ENCODE results near the gene CBLN1. TPM values are rescaled to one million over a fixed set of nuclear protein-coding genes. Genes with fewer than 3 reads are reported as not detected.
"Not testable (repeated sequence)": the region's sequence is repeated elsewhere in the genome, so short reads cannot be mapped to it uniquely, and the experiment has no call there.

The CBLN1 gene
- total RNA-seq, 2 donors from 2014 or later, result not detected

DNA sequence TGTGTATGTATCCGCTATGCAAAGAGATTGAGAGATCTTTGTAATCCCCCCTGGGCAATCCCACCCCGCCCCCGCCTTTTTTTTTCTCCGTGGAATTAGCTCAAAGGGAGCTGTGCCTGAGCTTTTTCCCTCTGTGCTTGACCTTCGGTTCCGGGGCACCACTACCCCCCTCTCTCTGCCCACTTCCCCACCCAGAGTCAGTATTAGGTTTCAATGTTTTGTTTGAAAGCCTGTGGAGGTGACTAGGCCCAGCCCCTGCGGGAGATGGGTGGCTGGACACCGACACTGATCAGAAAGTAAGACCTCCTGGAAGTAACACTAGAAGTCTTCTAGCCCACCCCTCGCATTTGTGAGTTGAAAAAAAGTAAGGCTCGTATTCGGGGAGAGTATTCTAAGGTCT lies 7.0 kb downstream of the CBLN1 start:
- Mint-ChIP-seq H3K27ac (no peak overlapping the region), H3K4me3 (no peak overlapping the region), H3K27me3 (ENCODE audit: low read depth) (peaks cover 64% of the 10 kb centered on the region), H3K4me1 (ENCODE audit: low read depth) (peaks cover 9% of the 10 kb centered on the region), H3K36me3 (ENCODE audit: insufficient read depth in 2 of 2) (no peaks in the 10 kb centered on the region), H3K9me3 (no peaks in the 10 kb centered on the region)
- no peak for DNase-seq
- no peak for ATAC-seq (replicated peaks in 1 of 2)

DNA sequence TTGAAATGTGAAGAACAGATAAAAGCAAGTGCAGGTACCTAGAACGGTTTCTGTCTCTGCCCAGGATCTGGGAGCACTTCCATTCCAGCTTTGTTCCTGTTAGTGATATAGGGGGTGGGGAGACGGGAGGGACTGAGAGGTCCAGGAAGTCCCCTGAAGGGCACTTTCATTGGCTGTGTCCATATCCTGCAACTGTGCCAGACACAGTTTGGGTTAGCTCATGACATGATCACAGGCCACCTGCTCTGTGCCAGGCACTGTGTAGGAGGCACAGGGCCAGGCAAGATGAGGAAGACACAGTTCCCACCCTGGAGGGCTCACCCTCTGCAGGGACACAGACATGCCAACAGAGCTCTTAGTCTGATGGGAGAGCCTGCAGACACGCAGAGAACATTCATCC lies 7.9 kb downstream of the CBLN1 start:
- DNase-seq (no peak), ATAC-seq (replicated peaks in 1 of 2) (no peak)
- Mint-ChIP-seq H3K9me3 (no peaks in the 10 kb centered on the region), H3K27me3 (ENCODE audit: low read depth) (peaks cover 56% of the 10 kb centered on the region), H3K27ac (no peak overlapping the region), H3K36me3 (ENCODE audit: insufficient read depth in 2 of 2) (no peaks in the 10 kb centered on the region), H3K4me1 (ENCODE audit: low read depth) (peaks cover 7% of the 10 kb centered on the region), H3K4me3 (no peak overlapping the region)

DNA sequence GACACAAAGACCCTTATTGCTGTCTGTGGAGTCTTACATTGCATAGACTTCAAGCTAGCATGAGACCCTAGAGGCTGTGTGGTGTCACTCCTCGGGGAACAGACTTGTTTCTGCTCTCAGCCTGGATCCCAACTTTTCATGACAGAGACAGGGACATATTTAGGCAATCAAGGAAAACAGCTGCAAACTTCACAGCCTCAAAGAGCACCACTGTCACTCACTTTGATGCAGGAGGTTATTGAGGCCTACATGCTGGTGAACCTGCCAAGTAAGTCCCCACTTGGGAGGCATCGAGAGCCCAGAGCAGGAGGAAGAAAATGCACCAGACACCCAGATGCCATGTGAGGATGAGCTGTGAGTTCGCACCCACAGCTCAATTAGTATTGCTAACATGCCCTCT lies 10.3 kb downstream of the CBLN1 start:
- no peaks in the 10 kb centered on the region for H3K9me3 Mint-ChIP-seq
- H3K27ac Mint-ChIP-seq, result no peak overlapping the region
- H3K4me1 Mint-ChIP-seq (ENCODE audit: low read depth), result no peaks in the 10 kb centered on the region
- H3K4me3 Mint-ChIP-seq, result no peak overlapping the region
- no peak for ATAC-seq (replicated peaks in 1 of 2)
- no peaks in the 10 kb centered on the region for H3K36me3 Mint-ChIP-seq (ENCODE audit: insufficient read depth in 2 of 2)
- H3K27me3 Mint-ChIP-seq (ENCODE audit: low read depth), result peaks cover 33% of the 10 kb centered on the region
- DNase-seq, result no peak

DNA sequence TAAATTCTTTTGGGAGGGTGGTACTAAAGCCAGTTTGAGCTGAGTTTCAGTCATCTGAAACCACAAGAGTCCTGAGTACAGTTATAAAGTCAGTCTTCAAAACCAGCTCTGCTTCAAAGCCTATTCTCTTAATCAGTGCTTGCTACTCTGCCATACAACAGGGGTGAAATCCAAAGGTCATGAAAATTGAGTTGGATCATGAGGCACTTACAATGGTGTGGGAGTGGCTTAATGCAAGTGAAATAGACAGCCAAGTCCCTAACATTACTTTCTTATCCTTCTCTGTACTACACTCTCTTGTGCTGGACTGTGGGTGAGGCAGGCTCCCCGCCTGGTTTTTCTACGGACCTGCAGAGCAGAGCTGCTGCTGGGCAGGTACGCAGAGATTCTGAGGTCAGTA lies 12.4 kb downstream of the CBLN1 start:
- Mint-ChIP-seq H3K36me3 (ENCODE audit: insufficient read depth in 2 of 2) (no peaks in the 10 kb centered on the region), H3K27me3 (ENCODE audit: low read depth) (peaks cover 12% of the 10 kb centered on the region), H3K9me3 (no peaks in the 10 kb centered on the region), H3K4me3 (no peak overlapping the region), H3K4me1 (ENCODE audit: low read depth) (no peaks in the 10 kb centered on the region), H3K27ac (no peak overlapping the region)
- ATAC-seq (replicated peaks in 1 of 2) (no peak), DNase-seq (no peak)

DNA sequence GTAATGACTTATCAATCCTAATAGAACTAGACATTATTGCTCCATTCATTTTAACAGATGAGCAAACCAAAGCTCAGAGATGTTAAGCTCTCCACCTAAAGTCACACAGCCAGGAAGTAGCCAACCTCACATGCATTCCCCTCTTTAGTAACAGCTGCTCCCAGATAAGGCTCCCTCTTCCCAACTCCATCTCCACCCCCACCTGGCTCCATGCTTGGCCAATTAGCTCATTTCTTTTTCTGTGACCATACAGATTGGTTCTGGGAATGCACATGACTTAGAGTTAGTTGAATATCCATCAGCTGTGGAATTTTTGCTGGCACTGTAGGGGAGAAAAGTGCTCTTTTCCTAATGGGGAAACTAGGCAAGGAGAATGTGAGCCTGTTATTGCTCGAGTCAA lies 13.0 kb downstream of the CBLN1 start:
- H3K36me3 Mint-ChIP-seq (ENCODE audit: insufficient read depth in 2 of 2), result no peaks in the 10 kb centered on the region
- ATAC-seq (replicated peaks in 1 of 2) (no peak), DNase-seq (no peak)
- H3K4me1 Mint-ChIP-seq (ENCODE audit: low read depth), result no peaks in the 10 kb centered on the region
- H3K27ac Mint-ChIP-seq, result no peak overlapping the region
- peaks cover 9% of the 10 kb centered on the region for H3K27me3 Mint-ChIP-seq (ENCODE audit: low read depth)
- H3K4me3 Mint-ChIP-seq, result no peak overlapping the region
- peaks cover 0 to 1% of the 10 kb centered on the region in 2 donors for H3K9me3 Mint-ChIP-seq

DNA sequence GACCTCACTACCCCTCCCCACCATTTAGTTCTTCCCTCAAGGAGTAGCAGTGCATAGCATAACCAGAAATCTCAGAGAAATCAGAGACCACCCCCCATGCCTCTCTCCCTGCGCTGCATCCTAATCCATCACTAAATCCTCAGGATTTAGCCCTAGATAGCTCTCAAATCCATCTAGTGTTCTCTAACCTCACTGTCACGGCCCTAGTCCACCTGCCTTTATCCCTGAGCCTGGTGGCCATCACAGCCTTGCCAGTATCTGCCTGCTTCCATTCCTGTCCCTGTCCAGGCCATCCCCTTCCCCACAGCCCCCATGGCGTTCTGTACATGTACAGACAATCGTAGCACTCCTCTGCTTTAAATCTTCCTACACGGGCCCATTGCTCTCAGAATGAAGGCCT lies 19.1 kb downstream of the CBLN1 start:
- Mint-ChIP-seq H3K27me3 (ENCODE audit: low read depth) (no peaks in the 10 kb centered on the region), H3K4me1 (ENCODE audit: low read depth) (no peaks in the 10 kb centered on the region), H3K9me3 (peaks cover 0 to 5% of the 10 kb centered on the region in 2 donors), H3K36me3 (ENCODE audit: insufficient read depth in 2 of 2) (no peaks in the 10 kb centered on the region), H3K27ac (no peak overlapping the region), H3K4me3 (no peak overlapping the region)
- DNase-seq, result no peak
- no peak for ATAC-seq (replicated peaks in 1 of 2)

DNA sequence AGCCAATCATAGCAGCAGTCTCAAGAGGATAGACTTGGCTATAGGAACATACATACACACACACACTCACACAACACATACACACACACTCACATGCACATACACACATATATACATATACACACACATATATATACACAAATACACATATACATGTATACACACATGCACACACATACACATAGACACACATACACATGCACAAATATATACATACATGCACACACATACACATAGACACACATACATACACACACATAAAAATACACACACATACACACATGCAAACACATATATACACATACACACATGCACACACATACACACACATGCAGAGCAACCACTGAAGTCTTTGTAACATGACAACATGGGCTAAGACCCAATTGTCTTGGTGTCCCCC lies 19.7 kb downstream of the CBLN1 start:
- H3K4me1 Mint-ChIP-seq (ENCODE audit: low read depth), result no peaks in the 10 kb centered on the region
- no peak for DNase-seq
- H3K36me3 Mint-ChIP-seq (ENCODE audit: insufficient read depth in 2 of 2), result no peaks in the 10 kb centered on the region
- H3K4me3 Mint-ChIP-seq, result no peak overlapping the region
- ATAC-seq (replicated peaks in 1 of 2), result no peak
- H3K27ac Mint-ChIP-seq, result no peak overlapping the region
- peaks cover 0 to 5% of the 10 kb centered on the region in 2 donors for H3K9me3 Mint-ChIP-seq
- no peaks in the 10 kb centered on the region for H3K27me3 Mint-ChIP-seq (ENCODE audit: low read depth)

DNA sequence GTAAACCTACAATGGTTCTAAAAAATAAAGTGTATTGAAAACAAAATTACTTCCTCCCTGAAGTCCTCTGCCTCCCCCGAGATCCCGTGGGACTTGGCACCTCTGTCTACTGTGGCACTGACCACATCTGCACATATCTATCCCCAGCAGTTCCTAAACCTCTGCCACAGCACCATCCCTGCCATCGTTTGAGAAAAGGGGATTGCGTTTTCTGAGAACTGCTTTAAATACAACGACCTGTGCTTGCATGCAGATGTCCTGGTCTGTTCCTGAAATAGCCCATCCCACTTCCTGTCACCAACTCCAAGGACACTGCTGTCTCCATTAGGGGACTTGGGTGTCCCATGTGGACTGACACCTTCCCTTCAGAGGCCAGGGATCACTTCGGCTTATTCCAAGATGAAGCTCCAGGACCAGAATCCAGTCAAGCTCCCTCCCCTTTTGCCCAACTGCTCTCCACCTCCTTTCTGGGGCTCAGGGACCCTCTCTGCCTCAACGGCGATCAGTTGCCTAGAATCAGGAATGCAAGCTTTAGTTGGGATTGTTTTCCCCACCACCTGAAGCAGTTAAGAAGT lies 20.6 kb downstream of the CBLN1 start:
- Mint-ChIP-seq H3K27ac (no peak overlapping the region), H3K9me3 (peaks cover 0 to 5% of the 10 kb centered on the region in 2 donors), H3K36me3 (ENCODE audit: insufficient read depth in 2 of 2) (no peaks in the 10 kb centered on the region), H3K4me3 (no peak overlapping the region), H3K27me3 (ENCODE audit: low read depth) (no peaks in the 10 kb centered on the region), H3K4me1 (ENCODE audit: low read depth) (no peaks in the 10 kb centered on the region)
- ATAC-seq (replicated peaks in 1 of 2), result no peak
- DNase-seq, result no peak

DNA sequence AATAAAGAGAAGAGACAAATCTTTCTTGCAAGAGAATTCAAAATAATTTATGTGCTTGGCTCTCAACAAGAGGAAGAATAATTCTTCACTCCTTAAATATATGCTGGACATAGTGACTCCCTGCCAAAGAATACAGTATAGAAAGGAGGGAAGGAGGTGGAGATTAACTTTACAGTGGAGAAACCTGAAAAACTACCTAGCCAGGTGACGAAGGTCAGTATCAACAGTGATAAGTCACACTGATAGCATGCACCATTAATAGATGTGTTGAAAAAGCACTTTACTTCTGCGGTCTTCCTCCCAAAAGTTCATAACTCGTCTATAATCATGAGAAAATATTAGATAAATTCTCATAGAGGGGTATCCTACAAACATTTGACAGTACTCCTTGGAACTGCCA lies 21.4 kb downstream of the CBLN1 start:
- no peak overlapping the region for H3K27ac Mint-ChIP-seq
- no peaks in the 10 kb centered on the region for H3K36me3 Mint-ChIP-seq (ENCODE audit: insufficient read depth in 2 of 2)
- no peak for ATAC-seq (replicated peaks in 1 of 2)
- DNase-seq, result no peak
- peaks cover 0 to 5% of the 10 kb centered on the region in 2 donors for H3K9me3 Mint-ChIP-seq
- H3K4me1 Mint-ChIP-seq (ENCODE audit: low read depth), result no peaks in the 10 kb centered on the region
- H3K27me3 Mint-ChIP-seq (ENCODE audit: low read depth), result no peaks in the 10 kb centered on the region
- H3K4me3 Mint-ChIP-seq, result no peak overlapping the region

DNA sequence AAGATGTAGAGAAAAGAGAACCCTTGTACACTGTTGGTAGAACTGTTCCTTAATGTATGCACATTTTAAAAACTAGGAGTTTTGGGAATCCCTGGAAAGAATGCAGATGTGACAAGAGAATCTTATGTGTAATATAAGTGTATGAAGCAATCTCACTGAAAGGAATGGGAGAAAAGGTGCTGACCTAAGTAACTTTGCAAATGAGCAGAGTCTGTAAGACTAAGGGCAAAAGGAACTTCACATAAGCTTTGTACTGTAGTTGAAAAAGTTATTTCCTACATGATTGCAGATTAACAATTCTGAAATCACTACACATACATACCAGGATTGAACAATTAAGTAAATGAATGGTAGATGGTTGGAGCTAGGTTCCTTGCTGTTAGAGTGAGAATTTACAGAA lies 22.3 kb downstream of the CBLN1 start:
- H3K27me3 Mint-ChIP-seq (ENCODE audit: low read depth), result no peaks in the 10 kb centered on the region
- H3K27ac Mint-ChIP-seq, result no peak overlapping the region
- H3K4me3 Mint-ChIP-seq, result no peak overlapping the region
- H3K36me3 Mint-ChIP-seq (ENCODE audit: insufficient read depth in 2 of 2), result no peaks in the 10 kb centered on the region
- no peaks in the 10 kb centered on the region for H3K4me1 Mint-ChIP-seq (ENCODE audit: low read depth)
- DNase-seq (no peak), ATAC-seq (replicated peaks in 1 of 2) (no peak)
- H3K9me3 Mint-ChIP-seq, result peaks cover 0 to 5% of the 10 kb centered on the region in 2 donors

DNA sequence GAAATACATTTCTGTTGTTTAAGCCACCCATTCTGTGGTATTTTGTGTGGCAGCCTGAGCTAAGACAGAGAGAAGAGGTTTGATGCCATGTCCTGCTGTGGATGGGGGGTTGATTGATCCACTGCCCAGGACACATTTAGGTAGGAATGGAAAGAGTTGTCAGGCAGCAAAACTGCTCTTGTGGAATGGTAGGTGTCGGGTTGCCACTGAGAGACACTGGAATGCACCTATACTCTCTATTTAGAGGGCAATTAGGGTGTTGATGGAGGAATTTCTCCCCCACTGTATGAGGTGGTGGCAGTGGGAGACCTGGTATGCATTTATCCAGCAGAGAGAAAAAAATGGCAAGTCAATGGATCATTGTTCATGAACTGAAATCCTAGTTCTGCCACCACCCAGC lies 30.9 kb downstream of the CBLN1 start:
- ATAC-seq (replicated peaks in 1 of 2), result no peak
- H3K36me3 Mint-ChIP-seq (ENCODE audit: insufficient read depth in 2 of 2), result no peaks in the 10 kb centered on the region
- H3K9me3 Mint-ChIP-seq, result no peaks in the 10 kb centered on the region
- H3K4me3 Mint-ChIP-seq, result no peak overlapping the region
- no peaks in the 10 kb centered on the region for H3K27me3 Mint-ChIP-seq (ENCODE audit: low read depth)
- no peaks in the 10 kb centered on the region for H3K4me1 Mint-ChIP-seq (ENCODE audit: low read depth)
- no peak overlapping the region for H3K27ac Mint-ChIP-seq
- DNase-seq, result no peak

DNA sequence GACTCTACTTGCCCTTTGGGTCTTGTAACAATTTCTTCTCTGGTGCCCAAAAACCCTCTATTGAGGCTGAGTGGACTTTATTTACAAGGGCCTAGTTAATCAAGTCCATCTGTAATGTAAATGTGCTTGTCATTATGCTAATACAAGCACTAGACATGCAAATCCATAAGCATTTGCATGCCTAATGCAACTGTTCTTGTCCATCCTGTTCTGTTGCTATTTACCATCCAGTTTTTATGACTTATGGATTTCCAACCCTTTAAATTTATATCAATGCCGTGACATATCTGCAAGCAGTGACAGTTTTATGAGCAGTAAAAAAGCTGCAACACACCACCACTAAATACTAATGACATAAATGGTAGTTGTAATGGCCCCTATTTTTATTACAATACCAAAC lies 33.4 kb downstream of the CBLN1 start:
- Mint-ChIP-seq H3K9me3 (no peaks in the 10 kb centered on the region), H3K4me3 (no peak overlapping the region), H3K27me3 (ENCODE audit: low read depth) (no peaks in the 10 kb centered on the region), H3K4me1 (ENCODE audit: low read depth) (no peaks in the 10 kb centered on the region), H3K36me3 (ENCODE audit: insufficient read depth in 2 of 2) (no peaks in the 10 kb centered on the region), H3K27ac (no peak overlapping the region)
- ATAC-seq (replicated peaks in 1 of 2) (no peak), DNase-seq (no peak)

DNA sequence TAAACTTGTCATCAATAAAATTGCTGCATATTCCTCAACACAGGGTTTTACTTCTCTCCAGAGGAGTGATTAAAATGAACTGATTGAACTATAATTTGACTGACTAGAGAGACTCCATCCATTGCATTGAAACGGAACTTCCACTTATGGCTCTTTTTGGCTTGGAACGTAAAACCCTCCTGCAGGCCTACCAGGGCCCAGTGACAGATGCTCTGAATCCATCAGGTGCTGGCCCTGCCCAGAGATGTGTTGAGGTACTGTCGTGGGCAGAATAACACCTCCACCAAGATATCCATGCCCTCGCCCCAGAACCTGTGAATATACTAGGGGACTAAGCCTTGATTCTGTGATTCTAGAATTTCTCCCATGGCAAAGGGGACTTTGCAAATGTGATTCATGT lies 45.4 kb downstream of the CBLN1 start:
- H3K27ac Mint-ChIP-seq, result no peak overlapping the region
- ATAC-seq (replicated peaks in 1 of 2), result no peak

DNA sequence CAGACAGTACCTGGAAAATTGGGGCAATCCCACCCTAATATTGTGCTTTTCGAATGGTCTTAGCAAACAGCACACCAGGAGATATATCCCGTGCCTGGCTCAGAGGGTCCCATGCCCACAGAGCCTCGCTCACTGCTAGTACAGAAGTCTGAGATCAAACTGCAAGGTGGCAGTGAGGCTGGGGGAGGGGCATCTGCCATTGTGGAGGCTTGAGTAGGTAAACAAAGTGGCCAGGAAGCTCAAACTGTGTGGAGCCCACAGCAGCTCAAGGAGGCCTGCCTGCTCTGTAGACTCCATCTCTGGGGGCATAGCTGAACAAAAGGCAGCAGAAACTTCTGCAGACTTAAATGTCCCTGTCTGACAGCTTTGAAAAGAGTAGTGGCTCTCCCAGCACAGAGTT lies 53.3 kb downstream of the CBLN1 start:
- not testable (repeated sequence) for H3K9me3 Mint-ChIP-seq, DNase-seq

More for the DNA sequence above, 45.4 kb downstream of the CBLN1 start:
- Mint-ChIP-seq H3K27me3 (ENCODE audit: low read depth) (no peaks in the 10 kb centered on the region), H3K4me1 (ENCODE audit: low read depth) (no peaks in the 10 kb centered on the region), H3K9me3 (peaks cover 2 to 3% of the 10 kb centered on the region in 2 donors), H3K36me3 (ENCODE audit: insufficient read depth in 2 of 2) (no peaks in the 10 kb centered on the region), H3K4me3 (no peak overlapping the region)
- no peak for DNase-seq

More for the DNA sequence above, 53.3 kb downstream of the CBLN1 start:
- not testable (repeated sequence) for H3K27me3 Mint-ChIP-seq (ENCODE audit: low read depth); H3K27ac Mint-ChIP-seq; ATAC-seq (replicated peaks in 1 of 2); H3K4me3 Mint-ChIP-seq; H3K36me3 Mint-ChIP-seq (ENCODE audit: insufficient read depth in 2 of 2); H3K4me1 Mint-ChIP-seq (ENCODE audit: low read depth)
